HepG2 (cell line): Measurements from ENCODE around the gene ZNF324B. TPM values are rescaled to one million over a fixed set of nuclear protein-coding genes. Genes with fewer than 3 reads are reported as not detected.
A peak's percentile ranks its signal among the peaks of the same experiment; 100 is the strongest.

ENCODE experiments used
- AGO1 ChIP-seq: fragments of 200-400 bp; formaldehyde crosslinking; IDR thresholded peaks from 2 replicates; pipeline ENCODE4 v1.6.1; 2017; ENCODE audit warnings: mild to moderate bottlenecking, low read depth, low read length, moderate library complexity; ENCODE audit not compliant: poor library complexity, severe bottlenecking
- ATF2 ChIP-seq: sonication (generic); formaldehyde crosslinking; IDR thresholded peaks from 2 replicates; pipeline ENCODE4 v1.4.0; 2020; ENCODE audit warnings: missing genetic modification reagents
- CBX1 ChIP-seq: IDR thresholded peaks from one replicate; pipeline ENCODE4 v1.6.1; 2016; ENCODE audit warnings: antibody characterized with exemption, low read depth
- ELF1 ChIP-seq: sonication (generic); formaldehyde crosslinking; IDR thresholded peaks from 2 replicates; pipeline ENCODE4 v1.4.0; 2020; ENCODE audit warnings: missing genetic modification reagents
- FOXO4 ChIP-seq: sonication (generic); formaldehyde crosslinking; conservative IDR thresholded peaks from 2 replicates; pipeline ENCODE4 v1.8.1; 2023; ENCODE audit warnings: missing genetic modification reagents
- GATAD2A ChIP-seq: IDR thresholded peaks from 2 replicates; pipeline ENCODE4 v1.6.1; 2016
- HOXA3 ChIP-seq: sonication (generic); formaldehyde crosslinking; IDR thresholded peaks from 2 replicates; pipeline ENCODE4 v1.5.0; 2020; ENCODE audit warnings: missing genetic modification reagents
- NFKBIZ ChIP-seq: IDR thresholded peaks from 2 replicates; pipeline ENCODE4 v1.6.1; 2018; ENCODE audit warnings: missing genetic modification reagents, missing compliant biosample characterization
- PAWR ChIP-seq: sonication (generic); formaldehyde crosslinking; IDR thresholded peaks from 2 replicates; pipeline ENCODE4 v1.4.0; 2020; ENCODE audit warnings: missing genetic modification reagents, mild to moderate bottlenecking, borderline replicate concordance
- SALL2 ChIP-seq: sonication (generic); formaldehyde crosslinking; IDR thresholded peaks from 2 replicates; pipeline ENCODE4 v1.8.1; 2023; ENCODE audit warnings: mild to moderate bottlenecking, missing genetic modification reagents, inconsistent platforms
- TARDBP ChIP-seq: sonication (generic); formaldehyde crosslinking; IDR thresholded peaks from 2 replicates; pipeline ENCODE4 v1.8.0; 2022; ENCODE audit warnings: mild to moderate bottlenecking, missing genetic modification reagents
- TBX3 ChIP-seq: fragments of 450-650 bp; IDR thresholded peaks from 2 replicates; pipeline ENCODE4 v1.6.1; 2017; ENCODE audit warnings: antibody characterized with exemption, mild to moderate bottlenecking, inconsistent platforms, borderline replicate concordance
- ZBTB34 ChIP-seq: sonication (generic); formaldehyde crosslinking; IDR thresholded peaks from 2 replicates; pipeline ENCODE4 v1.8.0; 2022; ENCODE audit warnings: mild to moderate bottlenecking, missing genetic modification reagents
- ZFYVE20 ChIP-seq: sonication (generic); formaldehyde crosslinking; IDR thresholded peaks from 2 replicates; pipeline ENCODE4 v1.8.0; 2023; ENCODE audit warnings: low read depth, mild to moderate bottlenecking, moderate library complexity, missing genetic modification reagents, borderline replicate concordance
- ZNF160 ChIP-seq: sonication (generic); formaldehyde crosslinking; IDR thresholded peaks from 2 replicates; pipeline ENCODE4 v1.8.0; 2022; ENCODE audit warnings: mild to moderate bottlenecking, inconsistent platforms, missing genetic modification reagents
- ZNF230 ChIP-seq: sonication (generic); formaldehyde crosslinking; IDR thresholded peaks from 2 replicates; pipeline ENCODE4 v1.4.0; 2020; ENCODE audit warnings: mild to moderate bottlenecking, missing genetic modification reagents
- ZNF383 ChIP-seq: sonication (generic); formaldehyde crosslinking; IDR thresholded peaks from 2 replicates; pipeline ENCODE4 v1.4.0; 2020; ENCODE audit warnings: missing genetic modification reagents, mild to moderate bottlenecking, borderline replicate concordance
- ZNF468 ChIP-seq: sonication (generic); formaldehyde crosslinking; IDR thresholded peaks from 2 replicates; pipeline ENCODE4 v1.8.0; 2022; ENCODE audit warnings: mild to moderate bottlenecking, moderate library complexity, missing genetic modification reagents
- ZNF556 ChIP-seq: sonication (generic); formaldehyde crosslinking; IDR thresholded peaks from 2 replicates; pipeline ENCODE4 v1.4.0; 2020; ENCODE audit warnings: mild to moderate bottlenecking, missing genetic modification reagents, borderline replicate concordance
- ZNF564 ChIP-seq: sonication (generic); formaldehyde crosslinking; IDR thresholded peaks from 2 replicates; pipeline ENCODE4 v1.8.1; 2023; ENCODE audit warnings: mild to moderate bottlenecking, missing genetic modification reagents
- ZNF576 ChIP-seq: sonication (generic); formaldehyde crosslinking; IDR thresholded peaks from 2 replicates; pipeline ENCODE4 v1.4.0; 2020; ENCODE audit warnings: mild to moderate bottlenecking, missing genetic modification reagents
- ZNF605 ChIP-seq: sonication (generic); formaldehyde crosslinking; IDR thresholded peaks from 2 replicates; pipeline ENCODE4 v1.8.0; 2022; ENCODE audit warnings: mild to moderate bottlenecking, missing genetic modification reagents
- ZNF674 ChIP-seq: sonication (generic); formaldehyde crosslinking; IDR thresholded peaks from 2 replicates; pipeline ENCODE4 v1.5.0; 2020; ENCODE audit warnings: low read depth, mild to moderate bottlenecking, missing genetic modification reagents
- ZNF781 ChIP-seq: sonication (generic); formaldehyde crosslinking; IDR thresholded peaks from 2 replicates; pipeline ENCODE4 v1.5.1; 2020; ENCODE audit warnings: borderline replicate concordance, mild to moderate bottlenecking, missing genetic modification reagents; ENCODE audit errors: not compliant biosample characterization
- polyA plus RNA-seq, 8 experiments: library from polyadenylated mRNA; depleted of rRNA in 3 of 8; stranded (reverse) in 7 of 8; unstranded in 1 of 8; fragments of >200 nt; fragmentation: Illumina TruSeq in 4 of 8; extraction: Trizol in 4 of 8; gene quantifications; 2 replicates each; pipeline versions ENCODE4 v1.2.1 to v1.2.3, GENCODE V29; 2011 to 2016; ENCODE audit warnings: low read depth in 4 of 8, missing spikeins in 1 of 8, mixed read lengths in 1 of 8; ENCODE audit not compliant: insufficient read depth in 1 of 8
- total RNA-seq, 5 experiments: library from RNA; depleted of rRNA; stranded (reverse); fragments of >200 nt; fragmentation: Illumina TruSeq; extraction: Trizol; gene quantifications; 2 replicates each; pipeline ENCODE4 v1.2.3, GENCODE V29; 2016; ENCODE audit warnings: low read depth in 1 of 5

ZNF324B gene
- total and polyA plus RNA-seq, 2 of the 13 experiments (the other 11 are each of a cell fraction or from before 2014, with no cell fraction given) = 0.53 to 3.0 TPM

GRCh38 chr19:58408152-58409009, 43.0 kb upstream of the ZNF324B start, which contains the start of gene ZNF584 (continued):
- TF ChIP-seq FOXO4 (CRISPR knock-in tag) (no peak), ZNF230 (peak; percentile 90; the same call in 1 of the 2 replicates), HOXA3 (CRISPR knock-in tag) (peak; percentile 63; the same call in 1 of the 2 replicates), GATAD2A (CRISPR knock-in tag) (peak; percentile 40; the same call in 1 of the 2 replicates), ZNF781 (peak; percentile 92), ZNF383 (peak; percentile 95; the same call in 1 of the 2 replicates), ZNF605 (CRISPR knock-in tag) (no peak), ZNF674 (CRISPR knock-in tag) (peak; percentile 70; the same call in 1 of the 2 replicates), ZNF556 (CRISPR knock-in tag) (peak; percentile 54; the same call in 1 of the 2 replicates), ZNF468 (CRISPR knock-in tag) (no peak), ELF1 (CRISPR knock-in tag) (peak; percentile 87), TARDBP (CRISPR knock-in tag) (peak; percentile 60), ZBTB34 (peak; percentile 77; the same call in 1 of the 2 replicates), PAWR (0 out of 2 replicates have a peak, but pooled peaks have one; percentile 61), ZNF564 (0 out of 2 replicates have a peak, but pooled peaks have one; percentile 54), ZFYVE20 (CRISPR knock-in tag) (no peak; the same call in 1 of the 2 replicates), AGO1 (peak; percentile 85), NFKBIZ (CRISPR knock-in tag) (no peak), ATF2 (CRISPR knock-in tag) (no peak; the same call in 1 of the 2 replicates), SALL2 (peak; percentile 57; the same call in 1 of the 2 replicates), ZNF576 (CRISPR knock-in tag) (peak; percentile 74; the same call in 1 of the 2 replicates), TBX3 (0 out of 2 replicates have a peak, but pooled peaks have one; percentile 6), CBX1 (peak; percentile 60), ZNF160 (0 out of 2 replicates have a peak, but pooled peaks have one; percentile 18)
